HL-60/S4 (cell line): ENCODE measurements around the gene OLFML1.

ENCODE experiments used
- in situ Hi-C: fragments of 300-500 bp; cut with MboI; formaldehyde crosslinking; loops from 2 replicates; pipeline ENCODE4 v1.14.3; 2022; ENCODE audit warnings: low sequenced_read_pairs

OLFML1 gene

GRCh38 chr11:7473717-7474116, 11.6 kb upstream of the OLFML1 start:
- in situ Hi-C loops, result no loop called here

- in situ Hi-C loops, result no loop called here
Observed at GRCh38 chr11:7480113-7480512, 5.2 kb upstream of the OLFML1 start.

GRCh38 chr11:7484131-7484530, 1.2 kb upstream of the OLFML1 start:
- in situ Hi-C loops, result no loop called here

- in situ Hi-C loops, result no loop called here
Observed at GRCh38 chr11:7484645-7485044, 661 bp upstream of the OLFML1 start.

GRCh38 chr11:7486098-7486780, 933 bp downstream of the OLFML1 start:
- in situ Hi-C loops, result no loop called here

GRCh38 chr11:7486781-7487140, 1.5 kb downstream of the OLFML1 start:
- in situ Hi-C loops, result no loop called here

- in situ Hi-C loops, result no loop called here
Observed at GRCh38 chr11:7487360-7487759, 2.1 kb downstream of the OLFML1 start.

GRCh38 chr11:7488681-7489080, 3.4 kb downstream of the OLFML1 start:
- in situ Hi-C loops, result no loop called here

GRCh38 chr11:7489376-7489775, 4.1 kb downstream of the OLFML1 start:
- in situ Hi-C loops, result no loop called here

- in situ Hi-C loops, result no loop called here
Observed at GRCh38 chr11:7490054-7490453, 4.7 kb downstream of the OLFML1 start.

GRCh38 chr11:7490535-7490934, 5.2 kb downstream of the OLFML1 start:
- in situ Hi-C loops, result no loop called here

GRCh38 chr11:7492253-7492652, 6.9 kb downstream of the OLFML1 start:
- in situ Hi-C loops, result no loop called here

- in situ Hi-C loops, result no loop called here
Observed at GRCh38 chr11:7493670-7494069, 8.4 kb downstream of the OLFML1 start.

GRCh38 chr11:7494086-7494745, 8.9 kb downstream of the OLFML1 start:
- in situ Hi-C loops, result no loop called here

GRCh38 chr11:7495882-7496551, 10.7 kb downstream of the OLFML1 start:
- in situ Hi-C loops, result no loop called here

- in situ Hi-C loops, result no loop called here
Observed at GRCh38 chr11:7498193-7498592, 12.9 kb downstream of the OLFML1 start.

- in situ Hi-C loops, result no loop called here
Observed at GRCh38 chr11:7499081-7499480, 13.8 kb downstream of the OLFML1 start.

GRCh38 chr11:7500251-7500650, 14.9 kb downstream of the OLFML1 start:
- in situ Hi-C loops, result no loop called here

- in situ Hi-C loops, result no loop called here
Observed at GRCh38 chr11:7501251-7501650, 15.9 kb downstream of the OLFML1 start.

- in situ Hi-C loops, result no loop called here
Observed at GRCh38 chr11:7501894-7502293, 16.6 kb downstream of the OLFML1 start.

- in situ Hi-C loops, result no loop called here
Observed at GRCh38 chr11:7506243-7506642, 20.9 kb downstream of the OLFML1 start.

- in situ Hi-C loops, result no loop called here
Observed at GRCh38 chr11:7508087-7508486, 22.8 kb downstream of the OLFML1 start.
